ENCODE data around the gene PTHLH. TPM values are rescaled to one million over a fixed set of nuclear protein-coding genes. Genes with fewer than 3 reads are reported as not detected.

PTHLH gene
- total and polyA plus RNA-seq, 10 of the 15 experiments (the other 5 are each of a cell fraction or from before 2014, with no cell fraction given), result 0.08 to 0.12 TPM; not detected in 8

DNA sequence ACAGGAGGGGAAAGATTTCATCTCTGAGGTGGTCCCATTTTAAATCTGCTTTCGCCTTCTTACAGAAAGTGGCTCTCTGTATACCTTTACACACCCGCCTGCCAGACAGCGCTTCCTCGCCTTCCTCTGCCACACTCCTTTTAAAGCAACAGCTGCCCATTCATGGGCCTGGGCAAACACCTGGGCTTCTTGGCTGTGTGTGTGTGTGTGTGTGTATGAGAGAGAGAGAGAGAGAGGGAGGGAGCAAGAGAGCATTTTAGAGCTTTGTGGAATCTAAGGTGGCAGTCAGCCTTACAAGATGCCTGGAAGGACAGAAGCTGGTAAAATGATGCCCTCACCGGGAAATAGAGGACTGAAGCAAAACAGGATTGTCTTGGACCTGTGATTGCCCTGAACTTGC is 20.0 kb downstream of the PTHLH start:
- Histone ChIP-seq H3K79me2 (ENCODE audit: control insufficient read depth, insufficient read depth, low read length) (no peaks in the 10 kb centered on the region), H3K27me3 (replicated peaks in 1 of 2; ENCODE audit: control insufficient read depth in 2 of 2, insufficient read depth in 2 of 2, low read length in 1 of 2) (peaks cover 0 to 2% of the 10 kb centered on the region in 2 experiments; a peak in 2 of 4 replicates), H3K4me1 (ENCODE audit: control insufficient read depth, insufficient read depth, low read length) (no peaks in the 10 kb centered on the region), H3K27ac (ENCODE audit: control insufficient read depth, insufficient read depth) (no peak overlapping the region), H3K9me3 (replicated peaks; ENCODE audit: control insufficient read depth, insufficient read depth, low read length) (no peaks in the 10 kb centered on the region), H3K4me3 (no peak overlapping the region), H4K20me1 (ENCODE audit: control insufficient read depth, insufficient read depth) (no peaks in the 10 kb centered on the region), H3K9ac (ENCODE audit: control insufficient read depth, insufficient read depth, low read length) (no peak overlapping the region), H3K4me2 (ENCODE audit: control insufficient read depth, insufficient read depth) (no peak overlapping the region), H3K36me3 (ENCODE audit: control insufficient read depth in 2 of 2, insufficient read depth in 2 of 2, low read length in 1 of 2) (no peaks in the 10 kb centered on the region), H2AFZ (ENCODE audit: control insufficient read depth, low read depth, low read length) (no peak overlapping the region)
- RAD21 ChIA-PET (ENCODE audit: unreplicated experiment), result no interaction called here
- DNase-seq (ENCODE audit: low read depth, low spot score) (no peak), ATAC-seq (no peak), FAIRE-seq (no peak)
- 85% methylated on average over 5 of the region's 5 CpGs for WGBS (ENCODE audit: insufficient coverage, insufficient replicate concordance, low lambda C conversion rate, missing lambda C conversion rate)
- in situ Hi-C loops (cut with MboI), result no loop called here
- CTCF ChIA-PET, result interaction anchor here (1.8 kb wide), 1 partner anchor 12 kb away, joined by 5 read pairs; no protein-coding TSS in a partner anchor
- POLR2A ChIA-PET, result no interaction called here
- TF ChIP-seq TARDBP (IDR thresholded peaks at IDR 0.05; ENCODE audit: borderline replicate concordance) (no peak), TCF7 (IDR thresholded peaks at IDR 0.05; ENCODE audit: borderline replicate concordance) (no peak), NFXL1 (IDR thresholded peaks at IDR 0.05; ENCODE audit: borderline replicate concordance) (no peak), KDM1A (IDR thresholded peaks at IDR 0.05; ENCODE audit: borderline replicate concordance) (no peak), BACH1 (IDR thresholded peaks at IDR 0.05; ENCODE audit: borderline replicate concordance) (no peak), CHD2 (IDR thresholded peaks at IDR 0.05; ENCODE audit: borderline replicate concordance, low read depth, low read length) (no peak)
- TF ChIP-seq, protein P1, sequence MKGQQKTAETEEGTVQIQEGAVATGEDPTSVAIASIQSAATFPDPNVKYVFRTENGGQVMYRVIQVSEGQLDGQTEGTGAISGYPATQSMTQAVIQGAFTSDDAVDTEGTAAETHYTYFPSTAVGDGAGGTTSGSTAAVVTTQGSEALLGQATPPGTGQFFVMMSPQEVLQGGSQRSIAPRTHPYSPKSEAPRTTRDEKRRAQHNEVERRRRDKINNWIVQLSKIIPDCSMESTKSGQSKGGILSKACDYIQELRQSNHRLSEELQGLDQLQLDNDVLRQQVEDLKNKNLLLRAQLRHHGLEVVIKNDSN (IDR thresholded peaks at IDR 0.05; ENCODE audit: borderline replicate concordance, extremely low read length, insufficient read depth, low read depth, low read length), result no peak
- TF ChIP-seq, protein P2, sequence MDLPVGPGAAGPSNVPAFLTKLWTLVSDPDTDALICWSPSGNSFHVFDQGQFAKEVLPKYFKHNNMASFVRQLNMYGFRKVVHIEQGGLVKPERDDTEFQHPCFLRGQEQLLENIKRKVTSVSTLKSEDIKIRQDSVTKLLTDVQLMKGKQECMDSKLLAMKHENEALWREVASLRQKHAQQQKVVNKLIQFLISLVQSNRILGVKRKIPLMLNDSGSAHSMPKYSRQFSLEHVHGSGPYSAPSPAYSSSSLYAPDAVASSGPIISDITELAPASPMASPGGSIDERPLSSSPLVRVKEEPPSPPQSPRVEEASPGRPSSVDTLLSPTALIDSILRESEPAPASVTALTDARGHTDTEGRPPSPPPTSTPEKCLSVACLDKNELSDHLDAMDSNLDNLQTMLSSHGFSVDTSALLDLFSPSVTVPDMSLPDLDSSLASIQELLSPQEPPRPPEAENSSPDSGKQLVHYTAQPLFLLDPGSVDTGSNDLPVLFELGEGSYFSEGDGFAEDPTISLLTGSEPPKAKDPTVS (IDR thresholded peaks at IDR 0.05; ENCODE audit: low read depth, low read length), result no peak
- TF ChIP-seq, protein P3, sequence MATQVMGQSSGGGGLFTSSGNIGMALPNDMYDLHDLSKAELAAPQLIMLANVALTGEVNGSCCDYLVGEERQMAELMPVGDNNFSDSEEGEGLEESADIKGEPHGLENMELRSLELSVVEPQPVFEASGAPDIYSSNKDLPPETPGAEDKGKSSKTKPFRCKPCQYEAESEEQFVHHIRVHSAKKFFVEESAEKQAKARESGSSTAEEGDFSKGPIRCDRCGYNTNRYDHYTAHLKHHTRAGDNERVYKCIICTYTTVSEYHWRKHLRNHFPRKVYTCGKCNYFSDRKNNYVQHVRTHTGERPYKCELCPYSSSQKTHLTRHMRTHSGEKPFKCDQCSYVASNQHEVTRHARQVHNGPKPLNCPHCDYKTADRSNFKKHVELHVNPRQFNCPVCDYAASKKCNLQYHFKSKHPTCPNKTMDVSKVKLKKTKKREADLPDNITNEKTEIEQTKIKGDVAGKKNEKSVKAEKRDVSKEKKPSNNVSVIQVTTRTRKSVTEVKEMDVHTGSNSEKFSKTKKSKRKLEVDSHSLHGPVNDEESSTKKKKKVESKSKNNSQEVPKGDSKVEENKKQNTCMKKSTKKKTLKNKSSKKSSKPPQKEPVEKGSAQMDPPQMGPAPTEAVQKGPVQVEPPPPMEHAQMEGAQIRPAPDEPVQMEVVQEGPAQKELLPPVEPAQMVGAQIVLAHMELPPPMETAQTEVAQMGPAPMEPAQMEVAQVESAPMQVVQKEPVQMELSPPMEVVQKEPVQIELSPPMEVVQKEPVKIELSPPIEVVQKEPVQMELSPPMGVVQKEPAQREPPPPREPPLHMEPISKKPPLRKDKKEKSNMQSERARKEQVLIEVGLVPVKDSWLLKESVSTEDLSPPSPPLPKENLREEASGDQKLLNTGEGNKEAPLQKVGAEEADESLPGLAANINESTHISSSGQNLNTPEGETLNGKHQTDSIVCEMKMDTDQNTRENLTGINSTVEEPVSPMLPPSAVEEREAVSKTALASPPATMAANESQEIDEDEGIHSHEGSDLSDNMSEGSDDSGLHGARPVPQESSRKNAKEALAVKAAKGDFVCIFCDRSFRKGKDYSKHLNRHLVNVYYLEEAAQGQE (IDR thresholded peaks at IDR 0.05; ENCODE audit: low read depth, low read length), result no peak
- intact Hi-C loops (cut with micrococcal nuclease; ENCODE audit: unreplicated experiment), result no loop called here
- SMC1A ChIA-PET (ENCODE audit: uncharacterized antibody, unreplicated experiment), result interaction anchor here (1.0 kb wide), 1 partner anchor 12 kb away, joined by 3 read pairs; no protein-coding TSS in a partner anchor
- no TSS peak for BruUV-seq (replicated peaks)

Data from GM12878 (cell line).